GM23248 (cell line): ENCODE measurements around the gene OLFM1.

Experiments
- EZH2 ChIP-seq: fragments of 200-600 bp; sonication (generic); IDR thresholded peaks from 2 replicates; pipeline ENCODE4 v1.6.1; 2018; ENCODE audit warnings: antibody characterized with exemption, mild to moderate bottlenecking; ENCODE audit not compliant: insufficient read depth, poor library complexity, severe bottlenecking
- EZH2phosphoT487 ChIP-seq: fragments of 200-600 bp; sonication (generic); IDR thresholded peaks from 2 replicates; pipeline ENCODE4 v1.6.1; 2018; ENCODE audit warnings: antibody characterized with exemption, moderate library complexity, mild to moderate bottlenecking, low read depth; ENCODE audit not compliant: insufficient read depth

GRCh38 chr9:135090547-135090946 lies 3.1 kb downstream of the OLFM1 start:
- no peak for TF ChIP-seq EZH2phosphoT487
- TF ChIP-seq EZH2 = no peak
